IMR-90 (cell line): ENCODE data around the gene GTPBP6. TPM values are rescaled to one million over a fixed set of nuclear protein-coding genes. Genes with fewer than 3 reads are reported as not detected.

Experiments used
- ATAC-seq: fragments of 200-7000 bp; cut with Tn5 transposase; 2 replicates; pipeline ENCODE4 v1.9.1; 2020; ENCODE audit warnings: low read depth, mild to moderate bottlenecking, moderate library complexity
- BruUV-seq: library from RNA; stranded (reverse); fragments of 400-500 nt; replicated peaks from 2 replicates; lab custom pipeline; 2021; lab: Mats Ljungman, UMichigan
- CTCF ChIA-PET: fragments of 300-600 bp; formaldehyde crosslinking; extraction: SDS; loops from one replicate; lab custom pipeline; 2021; ENCODE audit warnings: antibody characterized with exemption; lab: Yijun Ruan, JAX
- POLR2A ChIA-PET: fragments of 300-600 bp; sonication (Branson Sonifier 250); formaldehyde crosslinking; loops from one replicate; lab custom pipeline; 2022; ENCODE audit warnings: antibody characterized with exemption; ENCODE audit not compliant: unreplicated experiment; lab: Charles Lee
- DNase-seq: peaks from one replicate; pipeline ENCODE4 v3.0.0; 2013
- H2AFZ ChIP-seq: replicated peaks from 2 replicates; pipeline ENCODE3; 2013; ENCODE audit warnings: low read length, mild to moderate bottlenecking; ENCODE audit not compliant: poor library complexity
- H2AK5ac ChIP-seq: 2 replicates; pipeline ENCODE4 v1.6.1; 2013; ENCODE audit warnings: low read depth, low read length, inconsistent platforms
- H2AK9ac ChIP-seq: replicated peaks from 2 replicates; pipeline ENCODE3; 2013; ENCODE audit warnings: mild to moderate bottlenecking, low read depth, low read length, moderate library complexity; ENCODE audit not compliant: poor library complexity
- H2BK120ac ChIP-seq: 2 replicates; pipeline ENCODE4 v1.6.1; 2013; ENCODE audit warnings: low read depth, low read length, inconsistent platforms
- H2BK15ac ChIP-seq: 3 replicates; pipeline ENCODE4 v1.6.1; 2013; ENCODE audit warnings: low read depth, low read length, inconsistent platforms
- H2BK20ac ChIP-seq: 2 replicates; pipeline ENCODE4 v1.6.1; 2013; ENCODE audit warnings: low read depth, mild to moderate bottlenecking, inconsistent platforms, low read length, moderate library complexity
- H2BK5ac ChIP-seq: 2 replicates; pipeline ENCODE4 v1.6.1; 2013; ENCODE audit warnings: mild to moderate bottlenecking, low read depth, low read length, inconsistent platforms; ENCODE audit not compliant: poor library complexity, severe bottlenecking
- H3K14ac ChIP-seq: replicated peaks from 2 replicates; pipeline ENCODE4 v1.6.1; 2013; ENCODE audit warnings: low read depth, low read length, inconsistent platforms
- H3K18ac ChIP-seq: 2 replicates; pipeline ENCODE4 v1.6.1; 2013; ENCODE audit warnings: low read depth, low read length, control low read depth
- H3K23ac ChIP-seq: 2 replicates; pipeline ENCODE4 v1.6.1; 2013; ENCODE audit warnings: low read depth, low read length, inconsistent platforms
- H3K27ac ChIP-seq: 2 replicates; pipeline ENCODE4 v1.5.1; 2013; ENCODE audit warnings: mild to moderate bottlenecking, control low read depth, low read length; ENCODE audit not compliant: insufficient read depth
- H3K27me3 ChIP-seq: 2 replicates; pipeline ENCODE4 v1.6.1; 2013; ENCODE audit warnings: low read length; ENCODE audit not compliant: control insufficient read depth, insufficient read depth
- H3K36me3 ChIP-seq: 2 replicates; pipeline ENCODE4 v1.6.1; 2013; ENCODE audit warnings: low read length, mixed read lengths; ENCODE audit not compliant: control insufficient read depth, insufficient read depth
- H3K4ac ChIP-seq: 2 replicates; pipeline ENCODE4 v1.6.1; 2013; ENCODE audit warnings: low read depth, low read length, inconsistent platforms
- H3K4me1 ChIP-seq: 2 replicates; pipeline ENCODE4 v1.6.1; 2013; ENCODE audit warnings: low read length, mixed read lengths; ENCODE audit not compliant: control insufficient read depth, insufficient read depth
- H3K4me2 ChIP-seq: 2 replicates; pipeline ENCODE4 v1.6.1; 2013; ENCODE audit warnings: low read depth, mild to moderate bottlenecking, control low read depth, low read length, moderate library complexity
- H3K4me3 ChIP-seq: 2 replicates; pipeline ENCODE4 v1.5.1; 2013; ENCODE audit warnings: low read depth, mild to moderate bottlenecking, control low read depth, low read length, moderate library complexity; ENCODE audit not compliant: insufficient read depth
- H3K56ac ChIP-seq: 2 replicates; pipeline ENCODE4 v1.6.1; 2013; ENCODE audit warnings: low read length, inconsistent platforms; ENCODE audit not compliant: insufficient read depth; ENCODE audit errors: extremely low read depth
- H3K79me1 ChIP-seq, 2 experiments: 2 replicates each; pipeline ENCODE4 v1.6.1; 2013; ENCODE audit warnings: low read length in 2 of 2, inconsistent platforms in 1 of 2, low read depth in 1 of 2
- H3K9ac ChIP-seq: 2 replicates; pipeline ENCODE4 v1.6.1; 2013; ENCODE audit warnings: low read depth, low read length, control low read depth
- H3K9me1 ChIP-seq: 2 replicates; pipeline ENCODE4 v1.6.1; 2013; ENCODE audit warnings: low read length, inconsistent platforms; ENCODE audit not compliant: insufficient read depth
- H3K9me3 ChIP-seq: 2 replicates; pipeline ENCODE4 v1.6.1; 2013; ENCODE audit warnings: low read length; ENCODE audit not compliant: control insufficient read depth, insufficient read depth
- H4K20me1 ChIP-seq: 2 replicates; pipeline ENCODE4 v1.6.1; 2013; ENCODE audit warnings: low read length, inconsistent platforms; ENCODE audit not compliant: insufficient read depth
- H4K5ac ChIP-seq: 2 replicates; pipeline ENCODE4 v1.6.1; 2013; ENCODE audit warnings: mild to moderate bottlenecking, low read depth, low read length, control low read depth
- H4K8ac ChIP-seq, 2 experiments: 2 replicates each; pipeline ENCODE4 v1.6.1; 2013; ENCODE audit warnings: low read depth in 2 of 2, low read length in 2 of 2, control low read depth in 1 of 2, inconsistent platforms in 1 of 2
- H4K91ac ChIP-seq: 2 replicates; pipeline ENCODE4 v1.6.1; 2013; ENCODE audit warnings: low read depth, low read length, inconsistent platforms; ENCODE audit not compliant: insufficient read depth
- BHLHE40 ChIP-seq: fragments of 150-350 bp; IDR thresholded peaks from 2 replicates; pipeline ENCODE4 v1.6.1; 2016; ENCODE audit warnings: mild to moderate bottlenecking, low read depth, low read length
- CEBPB ChIP-seq: IDR thresholded peaks from 2 replicates; pipeline ENCODE4 v1.6.1; 2012; ENCODE audit warnings: low read depth, low read length, improper control_type of control experiment
- FOS ChIP-seq: fragments of 150-350 bp; IDR thresholded peaks from 2 replicates; pipeline ENCODE4 v1.6.1; 2016; ENCODE audit warnings: low read depth, low read length
- MAFK ChIP-seq: IDR thresholded peaks from 2 replicates; pipeline ENCODE4 v1.6.1; 2012; ENCODE audit warnings: low read depth, low read length, improper control_type of control experiment
- MAZ ChIP-seq: IDR thresholded peaks from 2 replicates; pipeline ENCODE4 v1.6.1; 2012; ENCODE audit warnings: low read depth, mild to moderate bottlenecking, low read length, improper control_type of control experiment, moderate library complexity, borderline replicate concordance
- RCOR1 ChIP-seq: IDR thresholded peaks from 2 replicates; pipeline ENCODE4 v1.6.1; 2012; ENCODE audit warnings: mild to moderate bottlenecking, low read length, improper control_type of control experiment; ENCODE audit not compliant: insufficient replicate concordance
- RFX5 ChIP-seq: IDR thresholded peaks from 2 replicates; pipeline ENCODE4 v1.8.0; 2012; ENCODE audit warnings: low read depth, mild to moderate bottlenecking, low read length, moderate library complexity
- USF2 ChIP-seq: fragments of 150-350 bp; IDR thresholded peaks from 2 replicates; pipeline ENCODE4 v1.6.1; 2017; ENCODE audit warnings: mild to moderate bottlenecking, antibody characterized with exemption, low read length, low read depth
- WGBS, 2 experiments: methylation state at CpG; one replicate each; pipeline versions ENCODE4 v1.1.5 to v1.1.7; 2013; ENCODE audit warnings: missing lambda C conversion rate in 2 of 2; ENCODE audit not compliant: insufficient read length in 1 of 2; ENCODE audit errors: extremely low coverage in 2 of 2; 5-methylcytosine and 5-hydroxymethylcytosine counted together
- dilution Hi-C: fragments of 300-500 bp; cut with HindIII; formaldehyde crosslinking; loops from one replicate; pipeline ENCODE4 v1.14.3; 2018; ENCODE audit warnings: low sequenced_read_pairs; ENCODE audit not compliant: unreplicated experiment
- in situ Hi-C: fragments of 300-500 bp; cut with MboI; formaldehyde crosslinking; loops from 3 replicates; pipeline ENCODE4 v1.14.3; 2019; ENCODE audit warnings: low sequenced_read_pairs, inconsistent platforms, mixed read lengths
- intact Hi-C: fragments of 100-400 bp; cut with micrococcal nuclease; formaldehyde crosslinking; loops from 2 replicates; pipeline ENCODE4 v1.10.0; 2022
- polyA plus RNA-seq, 3 experiments: library from polyadenylated mRNA; depleted of rRNA; stranded (reverse); fragments of >200 nt; gene quantifications; 2 replicates each; pipeline ENCODE4 v1.2.3, GENCODE V29; 2012; ENCODE audit warnings: low replicate concordance in 1 of 3
- total RNA-seq: library from RNA; depleted of rRNA; stranded (reverse); fragments of >200 nt; gene quantifications from 2 replicates; pipeline ENCODE4 v1.2.3, GENCODE V29; 2012

GTPBP6 gene
- total and polyA plus RNA-seq, 2 of the 4 experiments (the other 2 are of a cell fraction) = 24.0 to 31.6 TPM

- no peak overlapping the region for H2AK5ac ChIP-seq
- ATAC-seq (no peak), DNase-seq (no peak)
- H3K36me3 ChIP-seq = peaks cover 16% of the 10 kb centered on the region
- no peaks in the 10 kb centered on the region for H3K27me3 ChIP-seq
- H3K14ac ChIP-seq = no peak overlapping the region
- no peak overlapping the region for H2BK5ac ChIP-seq
- no peak overlapping the region for H3K27ac ChIP-seq
- H4K8ac ChIP-seq = no peak overlapping the region
- H2BK20ac ChIP-seq = no peak overlapping the region
- no peaks in the 10 kb centered on the region; a peak in 1 of 4 replicates for H3K79me1 ChIP-seq
- no peak overlapping the region for H3K18ac ChIP-seq
- H2AK9ac ChIP-seq = no peak overlapping the region
- TF ChIP-seq CEBPB = no peak
- no peak for TF ChIP-seq USF2
- no peak for TF ChIP-seq RCOR1
- TF ChIP-seq FOS = no peak
- no peak for TF ChIP-seq RFX5
- TF ChIP-seq MAFK = no peak
- no peak for TF ChIP-seq BHLHE40
- TF ChIP-seq MAZ = no peak
- peak overlapping the region; percentile 28 for H2AFZ ChIP-seq
- H4K20me1 ChIP-seq = no peaks in the 10 kb centered on the region
- no peak overlapping the region for H3K9ac ChIP-seq
- H3K4ac ChIP-seq = no peak overlapping the region
- H2BK15ac ChIP-seq = no peak overlapping the region
- H2BK120ac ChIP-seq = no peak overlapping the region
- H3K4me3 ChIP-seq = no peak overlapping the region
- H3K56ac ChIP-seq = no peak overlapping the region
- H3K9me1 ChIP-seq = no peaks in the 10 kb centered on the region
- no peak overlapping the region for H3K23ac ChIP-seq
- no peak overlapping the region for H4K5ac ChIP-seq
- in situ Hi-C loops = no loop called here
- H4K91ac ChIP-seq = no peak overlapping the region
- no peaks in the 10 kb centered on the region; the same call in 1 of the 2 replicates for H3K4me1 ChIP-seq
- peaks cover 3% of the 10 kb centered on the region; the same call in 1 of the 2 replicates for H3K9me3 ChIP-seq
- ChIA-PET CTCF (no interaction called here), POLR2A (no interaction called here)
- WGBS, 2 experiments = 70% methylated on average over 7 of the region's 18 CpGs; no CpG with 5 or more reads in 1 of the 2 experiments
- intact Hi-C loops = no loop called here
- H3K4me2 ChIP-seq = no peak overlapping the region
- no TSS peak for BruUV-seq
- dilution Hi-C loops = no loop called here
Measured at GRCh38 chrX:349196-349595, 30.6 kb upstream of the GTPBP6 start.
